ENCODE measurements around the gene TNPO2.

The TNPO2 gene

GRCh38 chr19:12723641-12724426, at the start of gene TNPO2:
Gene TNPO2, minus strand, starts transcription at chr19:12723932. Its CDS starts 2,955 bp downstream, at chr19:12720977.
- DNase-seq (ENCODE audit: low read depth, low spot score) = no peak

GRCh38 chr19:12772323-12772722, 48.6 kb upstream of the TNPO2 start:
- no peak for DNase-seq (ENCODE audit: low read depth, low spot score)

GRCh38 chr19:12770922-12771321, 47.2 kb upstream of the TNPO2 start:
- DNase-seq (ENCODE audit: low read depth, low spot score) = no peak

GRCh38 chr19:12769689-12770088, 46.0 kb upstream of the TNPO2 start:
- no peak for DNase-seq (ENCODE audit: low read depth, low spot score)

DNA sequence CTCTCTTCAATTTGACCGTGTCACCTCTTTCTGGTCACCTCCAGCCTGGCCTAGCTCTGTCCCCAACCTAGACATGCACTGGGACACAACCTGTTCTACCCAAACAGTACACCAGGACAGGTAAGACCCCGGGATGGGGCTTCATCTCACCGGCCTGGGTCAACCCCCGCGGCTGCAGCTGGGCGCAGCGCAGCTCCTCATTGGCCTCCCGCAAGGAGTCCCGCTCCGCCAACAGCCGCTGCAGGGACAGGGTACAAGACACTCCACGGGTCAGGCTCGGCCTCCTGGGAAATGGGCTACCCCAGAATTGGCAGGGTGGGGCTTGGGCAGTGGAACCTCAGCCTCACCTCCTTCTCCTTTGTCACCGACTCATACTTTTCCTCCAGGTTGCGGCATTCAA, 43.9 kb upstream of the TNPO2 start:
- no peak for DNase-seq (ENCODE audit: low read depth, low spot score)

GRCh38 chr19:12767150-12767549, 43.4 kb upstream of the TNPO2 start:
- DNase-seq (ENCODE audit: low read depth, low spot score) = no peak

- no peak for DNase-seq (ENCODE audit: low read depth, low spot score)
These were observed 42.4 kb upstream of the TNPO2 start for GRCh38 chr19:12766051-12766521.

DNA sequence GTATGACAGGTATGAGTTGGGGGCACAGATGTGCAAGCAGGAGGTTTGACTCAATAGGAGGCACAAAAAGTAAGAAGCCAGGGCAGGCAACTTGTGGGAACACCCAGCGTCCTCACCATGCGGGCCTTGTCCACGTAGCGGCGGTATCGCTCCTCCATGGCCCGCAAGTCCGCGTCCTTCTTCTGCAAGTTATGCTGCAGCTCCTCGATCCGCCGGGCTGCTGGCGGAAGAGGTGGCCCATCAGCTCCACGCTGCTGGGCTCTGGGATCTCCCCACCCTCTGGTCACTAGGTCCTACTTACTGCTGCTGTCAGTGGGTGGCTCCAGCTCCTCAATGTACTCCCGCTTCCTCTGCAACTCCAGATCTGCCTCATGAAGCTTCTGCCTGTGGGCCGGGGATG, 41.0 kb upstream of the TNPO2 start:
- DNase-seq (ENCODE audit: low read depth, low spot score) = no peak

DNA sequence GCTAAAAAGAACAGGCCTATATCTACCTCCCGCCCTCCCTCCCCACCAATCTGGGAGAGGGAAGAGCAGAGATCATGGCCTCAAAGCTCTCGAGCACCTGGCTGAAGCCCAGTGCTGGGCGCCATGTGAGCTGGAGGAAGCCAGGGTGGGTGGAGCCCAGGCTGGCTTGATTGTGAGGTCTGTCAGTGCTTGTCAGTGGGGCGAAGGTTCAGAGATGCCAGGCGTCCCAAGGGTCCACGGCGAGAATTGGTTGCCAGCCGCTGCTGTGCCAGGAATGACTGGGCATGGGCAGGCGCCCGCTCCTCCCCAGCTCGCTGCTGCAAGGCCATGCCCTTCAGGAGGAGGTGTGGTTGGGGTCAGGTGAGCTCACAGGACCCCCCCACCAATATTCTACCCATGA, 39.4 kb upstream of the TNPO2 start:
- no peak for DNase-seq (ENCODE audit: low read depth, low spot score)

DNA sequence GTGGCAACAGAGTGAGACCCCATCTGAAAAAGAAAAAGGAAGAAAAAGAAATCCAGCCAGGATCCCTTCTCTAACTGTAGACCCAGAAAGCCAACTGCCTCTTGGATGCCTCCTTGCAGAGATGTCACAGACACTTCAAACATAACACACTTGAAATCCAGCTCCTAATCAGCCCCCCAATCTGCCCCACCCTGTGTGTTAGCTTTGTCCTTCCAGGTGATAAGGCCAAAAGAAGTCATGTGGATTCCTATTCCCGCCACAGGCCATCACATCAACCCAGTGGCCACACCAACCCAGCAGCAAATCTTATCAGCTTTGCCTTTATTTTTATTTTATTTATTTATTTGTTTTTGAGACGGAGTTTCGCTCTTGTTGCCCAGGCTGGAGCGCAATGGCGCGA, 36.0 kb upstream of the TNPO2 start:
- no peak for DNase-seq (ENCODE audit: low read depth, low spot score)

- peak; percentile 18 for DNase-seq (ENCODE audit: low read depth, low spot score)
These were observed 34.0 kb upstream of the TNPO2 start for GRCh38 chr19:12757544-12758274.

DNA sequence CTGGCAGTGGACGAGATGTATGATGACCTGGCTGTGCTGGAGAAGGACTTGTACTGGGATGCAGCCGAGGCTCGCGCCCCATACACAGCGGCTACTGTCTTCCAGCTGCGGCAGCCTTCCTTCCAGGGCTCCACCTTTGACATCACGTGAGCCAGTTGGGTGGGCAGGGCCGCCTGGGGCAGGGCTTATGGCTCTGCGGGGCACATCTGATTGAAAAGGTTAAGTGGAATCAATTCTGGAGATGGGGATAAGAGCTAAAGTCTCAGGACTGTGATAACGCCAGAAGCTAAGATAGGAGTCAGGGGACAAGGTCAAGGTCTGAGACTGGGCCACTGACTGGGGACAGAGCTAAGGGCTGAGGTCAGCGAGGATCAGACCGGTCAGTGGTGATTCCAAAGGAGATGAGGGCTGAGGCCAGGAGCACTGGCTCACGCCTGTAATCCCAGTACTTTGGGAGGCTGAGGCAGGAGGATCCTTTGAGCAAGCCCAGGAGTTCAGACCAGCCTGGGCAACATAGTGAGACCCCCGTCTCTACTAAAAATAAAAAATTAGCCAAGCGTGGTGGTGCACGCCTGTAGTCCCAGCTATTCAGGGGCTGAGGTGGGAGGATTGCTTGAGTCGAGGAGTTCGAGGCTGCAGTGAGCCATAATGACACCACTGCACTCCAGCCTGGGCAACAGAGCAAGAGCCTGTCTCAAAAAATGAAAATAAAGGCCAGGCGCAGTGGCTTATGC, 32.6 kb upstream of the TNPO2 start:
- no peak for DNase-seq (ENCODE audit: low read depth, low spot score)

GRCh38 chr19:12754465-12755196, 30.9 kb upstream of the TNPO2 start:
- no peak for DNase-seq (ENCODE audit: low read depth, low spot score)

- no peak for DNase-seq (ENCODE audit: low read depth, low spot score)
These were observed 28.5 kb upstream of the TNPO2 start for GRCh38 chr19:12752056-12752781.

DNA sequence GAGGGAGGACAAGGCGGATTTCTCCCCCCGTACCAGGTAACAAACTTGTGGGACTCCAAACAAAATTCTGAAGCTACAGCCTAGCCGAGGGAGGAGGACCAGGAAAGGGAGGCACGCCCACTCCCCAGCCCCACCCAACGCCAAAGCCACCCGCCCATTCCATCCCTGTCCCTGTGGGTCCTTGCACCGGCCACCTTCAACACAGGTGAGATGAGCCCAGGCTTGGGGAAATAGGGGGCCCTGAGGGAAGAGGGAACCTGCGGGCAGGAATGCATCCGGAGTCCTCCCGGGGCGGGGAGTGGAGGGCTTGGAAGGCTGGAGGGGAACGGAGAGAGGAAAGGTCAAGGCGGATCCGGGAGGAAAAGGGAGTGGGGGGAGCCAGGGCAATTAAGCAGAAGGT, 27.9 kb upstream of the TNPO2 start, which contains the start of gene BEST2:
TSS of gene BEST2 (plus strand) at position 157 of the 400 bp plus-strand sequence. CDS start 802 bp downstream, outside the sequence.
- DNase-seq (ENCODE audit: low read depth, low spot score) = no peak

DNA sequence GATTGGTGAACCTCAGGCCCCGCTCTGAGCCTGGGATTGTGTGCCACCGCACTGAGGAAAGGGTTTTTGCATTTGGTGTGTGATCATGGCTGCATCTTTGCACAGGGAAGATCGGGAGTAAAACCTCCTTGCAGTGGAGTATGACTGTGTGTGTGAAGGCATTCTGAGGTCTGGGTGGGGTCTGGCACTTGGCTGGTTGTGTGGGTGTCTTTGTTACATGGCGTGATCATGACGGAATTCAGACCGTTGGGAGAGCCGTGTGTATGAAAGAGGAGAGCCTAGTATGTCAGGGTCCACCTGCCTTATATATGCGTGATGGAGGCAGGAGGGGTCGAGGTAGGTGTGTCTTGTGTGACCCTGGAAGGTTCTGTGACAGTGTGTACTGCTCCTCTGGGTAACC, 27.1 kb upstream of the TNPO2 start:
- DNase-seq (ENCODE audit: low read depth, low spot score) = no peak

GRCh38 chr19:12749938-12750521, 26.3 kb upstream of the TNPO2 start:
- DNase-seq (ENCODE audit: low read depth, low spot score) = no peak

- DNase-seq (ENCODE audit: low read depth, low spot score) = no peak
These were observed 24.8 kb upstream of the TNPO2 start for GRCh38 chr19:12748489-12748888.

DNA sequence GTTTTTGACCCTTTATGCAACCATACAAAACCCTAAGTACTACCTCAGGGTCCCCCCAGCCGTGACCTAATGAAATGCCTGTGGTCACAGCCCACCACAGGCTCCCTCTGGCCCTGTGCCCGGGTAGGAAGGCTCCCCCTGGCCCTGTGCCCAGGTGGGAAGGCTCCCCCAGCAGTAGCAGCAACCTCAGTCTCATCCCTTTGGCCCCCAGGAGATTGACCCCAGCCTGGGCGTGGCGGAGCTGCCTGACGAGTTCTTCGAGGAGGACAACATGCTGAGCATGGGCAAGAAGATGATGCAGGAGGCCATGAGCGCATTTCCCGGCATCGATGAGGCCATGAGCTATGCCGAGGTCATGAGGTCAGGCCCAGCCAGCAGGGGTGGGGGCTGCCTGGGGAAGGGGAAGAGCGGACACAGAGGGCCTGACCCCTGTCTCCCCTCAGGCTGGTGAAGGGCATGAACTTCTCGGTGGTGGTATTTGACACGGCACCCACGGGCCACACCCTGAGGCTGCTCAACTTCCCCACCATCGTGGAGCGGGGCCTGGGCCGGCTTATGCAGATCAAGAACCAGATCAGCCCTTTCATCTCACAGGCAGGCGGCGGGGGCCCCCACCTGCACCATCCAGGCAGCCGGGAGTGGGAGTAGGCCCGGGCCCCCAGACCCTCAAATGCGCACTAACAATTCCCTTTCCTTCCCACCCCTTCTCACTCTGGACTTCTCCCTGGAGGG, 21.6 kb upstream of the TNPO2 start:
- peak; percentile 78 for DNase-seq (ENCODE audit: low read depth, low spot score)

Data from smooth muscle cell of the brain vasculature (primary cell).